Neural progenitor cell (in vitro differentiated cells): ENCODE data around the gene TLL2. TPM values are rescaled to one million over a fixed set of nuclear protein-coding genes. Genes with fewer than 3 reads are reported as not detected.

ENCODE experiments used
- DNase-seq: peaks from one replicate; pipeline ENCODE4 v3.0.0-alpha.2; 2016; ENCODE audit warnings: low spot score
- H2AFZ ChIP-seq: fragments of 200-600 bp; sonication (generic); replicated peaks from 2 replicates; pipeline ENCODE4 v1.6.1; 2016; ENCODE audit warnings: antibody characterized with exemption
- H3F3A ChIP-seq: fragments of 200-600 bp; sonication (generic); 2 replicates; pipeline ENCODE4 v1.6.1; 2016; ENCODE audit warnings: antibody characterized with exemption, low read depth
- H3K27ac ChIP-seq: fragments of 200-600 bp; sonication (generic); 2 replicates; pipeline ENCODE4 v1.5.1; 2016; ENCODE audit warnings: mild to moderate bottlenecking
- H3K27me3 ChIP-seq: fragments of 200-600 bp; sonication (generic); 2 replicates; pipeline ENCODE4 v1.6.1; 2016; ENCODE audit warnings: mild to moderate bottlenecking, moderate library complexity
- H3K36me3 ChIP-seq: fragments of 200-600 bp; sonication (generic); 2 replicates; pipeline ENCODE4 v1.5.1; 2016
- H3K4me1 ChIP-seq: fragments of 200-600 bp; sonication (generic); 2 replicates; pipeline ENCODE4 v1.6.1; 2016; ENCODE audit warnings: mixed run types
- H3K4me2 ChIP-seq: fragments of 200-600 bp; sonication (generic); 2 replicates; pipeline ENCODE4 v1.6.1; 2016
- H3K4me3 ChIP-seq: fragments of 200-600 bp; sonication (generic); 2 replicates; pipeline ENCODE4 v1.5.1; 2016
- H3K79me2 ChIP-seq: fragments of 200-600 bp; sonication (generic); 2 replicates; pipeline ENCODE4 v1.6.1; 2016; ENCODE audit warnings: low read depth
- H3K9ac ChIP-seq: fragments of 200-600 bp; sonication (generic); 2 replicates; pipeline ENCODE4 v1.6.1; 2016
- H3K9me3 ChIP-seq: fragments of 200-600 bp; sonication (generic); 2 replicates; pipeline ENCODE4 v1.5.1; 2016; ENCODE audit warnings: low read depth
- H4K20me1 ChIP-seq: fragments of 200-600 bp; sonication (generic); 2 replicates; pipeline ENCODE4 v1.6.1; 2016; ENCODE audit warnings: low read depth
- H3K27ac Mint-ChIP-seq: 3 replicates; pipeline ENCODE4 v1.8.0; 2021; ENCODE audit warnings: mixed read lengths
- H3K27me3 Mint-ChIP-seq: 2 replicates; pipeline ENCODE4 v1.8.0; 2022; ENCODE audit warnings: low read depth, mild to moderate bottlenecking, inconsistent platforms, moderate library complexity, mixed read lengths; ENCODE audit not compliant: insufficient read depth
- H3K36me3 Mint-ChIP-seq: 3 replicates; pipeline ENCODE4 v1.8.0; 2021; ENCODE audit warnings: mixed read lengths
- H3K4me1 Mint-ChIP-seq: 3 replicates; pipeline ENCODE4 v1.8.0; 2021; ENCODE audit warnings: mixed read lengths
- H3K4me3 Mint-ChIP-seq: 3 replicates; pipeline ENCODE4 v1.8.0; 2021; ENCODE audit warnings: mild to moderate bottlenecking, moderate library complexity, mixed read lengths
- H3K9me3 Mint-ChIP-seq: 3 replicates; pipeline ENCODE4 v1.8.0; 2020; ENCODE audit warnings: mixed read lengths
- EZH2 ChIP-seq: fragments of 200-600 bp; sonication (generic); IDR thresholded peaks from 2 replicates; pipeline ENCODE4 v1.6.1; 2017; ENCODE audit warnings: antibody characterized with exemption, mild to moderate bottlenecking, moderate library complexity
- EZH2phosphoT487 ChIP-seq: fragments of 200-600 bp; sonication (generic); IDR thresholded peaks from 2 replicates; pipeline ENCODE4 v1.6.1; 2017; ENCODE audit warnings: antibody characterized with exemption
- total RNA-seq: library from RNA; depleted of rRNA; stranded (reverse); fragments of >200 nt; gene quantifications from 2 replicates; pipeline ENCODE4 v1.2.3, GENCODE V29; 2015; ENCODE audit warnings: low replicate concordance
- TF ChIP-seq, protein P1 (sequence below): fragments of 200-600 bp; sonication (generic); IDR thresholded peaks from 2 replicates; pipeline ENCODE4 v1.5.1; 2017; ENCODE audit warnings: antibody characterized with exemption, mild to moderate bottlenecking

TLL2 gene
- total RNA-seq, 1 donor from 2014 or later: 0.22 TPM

DNA sequence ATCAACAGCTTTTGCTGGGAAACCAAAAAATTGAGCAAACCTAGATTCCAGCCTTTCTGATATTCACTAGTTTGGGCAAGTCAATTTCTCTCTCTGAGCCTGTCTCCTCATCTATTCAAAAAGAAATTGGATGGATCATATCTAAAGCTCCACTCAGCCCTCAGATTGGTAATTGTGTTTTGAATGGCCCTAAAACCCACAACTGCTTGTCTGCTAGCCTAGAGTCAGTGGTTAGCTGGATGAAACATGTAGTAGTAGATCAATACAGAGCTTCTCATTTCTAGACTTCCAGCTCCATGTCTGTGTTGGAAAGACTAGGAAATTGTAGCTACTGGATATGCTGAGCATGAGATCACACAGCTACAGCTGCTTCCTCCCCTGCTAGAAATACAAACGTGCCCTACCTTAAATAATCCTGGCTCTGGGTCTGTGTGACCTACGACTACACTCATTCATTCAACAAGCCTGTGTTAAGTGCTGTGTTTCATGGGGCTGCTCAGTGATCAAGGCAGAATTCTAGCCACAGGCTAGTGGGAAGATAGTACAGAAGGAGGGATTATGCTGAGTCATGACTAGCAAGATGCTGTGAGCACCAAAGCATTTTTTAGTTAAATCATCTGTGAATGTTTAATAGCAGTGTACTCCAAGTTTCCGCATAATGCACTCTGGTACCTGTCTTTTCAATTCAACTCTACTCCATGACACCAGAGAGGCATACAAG, 193.8 kb downstream of the TLL2 start:
- TF ChIP-seq EZH2phosphoT487: no peak
- TF ChIP-seq EZH2: no peak
- TF ChIP-seq, protein P1, sequence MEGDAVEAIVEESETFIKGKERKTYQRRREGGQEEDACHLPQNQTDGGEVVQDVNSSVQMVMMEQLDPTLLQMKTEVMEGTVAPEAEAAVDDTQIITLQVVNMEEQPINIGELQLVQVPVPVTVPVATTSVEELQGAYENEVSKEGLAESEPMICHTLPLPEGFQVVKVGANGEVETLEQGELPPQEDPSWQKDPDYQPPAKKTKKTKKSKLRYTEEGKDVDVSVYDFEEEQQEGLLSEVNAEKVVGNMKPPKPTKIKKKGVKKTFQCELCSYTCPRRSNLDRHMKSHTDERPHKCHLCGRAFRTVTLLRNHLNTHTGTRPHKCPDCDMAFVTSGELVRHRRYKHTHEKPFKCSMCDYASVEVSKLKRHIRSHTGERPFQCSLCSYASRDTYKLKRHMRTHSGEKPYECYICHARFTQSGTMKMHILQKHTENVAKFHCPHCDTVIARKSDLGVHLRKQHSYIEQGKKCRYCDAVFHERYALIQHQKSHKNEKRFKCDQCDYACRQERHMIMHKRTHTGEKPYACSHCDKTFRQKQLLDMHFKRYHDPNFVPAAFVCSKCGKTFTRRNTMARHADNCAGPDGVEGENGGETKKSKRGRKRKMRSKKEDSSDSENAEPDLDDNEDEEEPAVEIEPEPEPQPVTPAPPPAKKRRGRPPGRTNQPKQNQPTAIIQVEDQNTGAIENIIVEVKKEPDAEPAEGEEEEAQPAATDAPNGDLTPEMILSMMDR: no peak
- H3K27me3 ChIP-seq: no peaks in the 10 kb centered on the region
- peak overlapping the region; percentile 39 for H2AFZ ChIP-seq
- H3K9me3 ChIP-seq: no peaks in the 10 kb centered on the region
- no peak overlapping the region for H3K9ac ChIP-seq
- Mint-ChIP-seq H3K9me3 (no peaks in the 10 kb centered on the region), H3K36me3 (no peaks in the 10 kb centered on the region), H3K4me1 (peaks cover 10% of the 10 kb centered on the region), H3K4me3 (no peak overlapping the region), H3K27ac (peak overlapping the region; percentile 52), H3K27me3 (no peaks in the 10 kb centered on the region)
- no peaks in the 10 kb centered on the region for H4K20me1 ChIP-seq
- no peak overlapping the region for H3K4me3 ChIP-seq
- DNase-seq: no peak
- no peak overlapping the region for H3K4me2 ChIP-seq
- H3K4me1 ChIP-seq: no peaks in the 10 kb centered on the region
- no peaks in the 10 kb centered on the region for H3K36me3 ChIP-seq
- H3K79me2 ChIP-seq: no peaks in the 10 kb centered on the region
- no peaks in the 10 kb centered on the region for H3F3A ChIP-seq
- no peak overlapping the region for H3K27ac ChIP-seq

DNA sequence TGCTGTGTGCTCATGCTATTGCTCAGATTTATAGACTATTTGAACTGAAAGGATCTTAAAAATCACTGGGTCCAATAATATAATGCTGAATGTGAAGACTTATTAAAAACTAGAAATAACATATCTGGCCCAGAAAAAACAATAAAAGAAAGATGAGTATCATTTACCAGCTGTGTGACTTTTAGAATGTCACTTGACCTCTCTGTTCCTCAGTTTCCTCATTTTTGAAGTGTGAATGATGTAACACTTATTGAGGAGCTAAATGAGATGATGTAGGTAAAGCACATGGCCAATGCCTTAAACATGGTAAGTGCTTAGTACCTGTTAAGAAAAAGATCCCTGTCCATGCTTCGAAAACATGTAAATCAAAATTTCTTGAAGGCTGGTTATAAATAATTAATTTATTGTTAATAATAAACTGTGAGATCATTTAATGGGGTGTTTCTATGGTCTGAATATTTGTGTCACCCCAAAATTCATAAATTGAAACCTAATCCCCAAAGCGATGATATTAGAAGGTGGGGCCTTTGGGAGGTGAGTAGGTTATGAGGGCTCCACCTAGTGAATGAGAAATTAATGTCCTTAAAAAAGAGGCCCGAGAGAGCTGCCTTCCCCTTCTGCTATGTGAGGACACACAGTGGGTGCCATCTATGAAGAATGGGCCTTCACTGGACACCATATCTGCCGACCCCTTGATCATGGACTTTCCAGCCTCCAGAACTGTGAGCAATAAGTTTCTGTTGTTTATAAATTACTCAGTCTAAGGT, 196.5 kb downstream of the TLL2 start:
- H3K9me3 Mint-ChIP-seq: no peaks in the 10 kb centered on the region
- H3K27me3 ChIP-seq: no peaks in the 10 kb centered on the region

More for the DNA sequence above, 196.5 kb downstream of the TLL2 start:
- TF ChIP-seq, protein P1: no peak
- TF ChIP-seq EZH2 (no peak), EZH2phosphoT487 (no peak)
- no peaks in the 10 kb centered on the region for H3K36me3 Mint-ChIP-seq
- Histone ChIP-seq H3K4me3 (no peak overlapping the region), H3K9me3 (no peaks in the 10 kb centered on the region), H4K20me1 (no peaks in the 10 kb centered on the region), H3K36me3 (no peaks in the 10 kb centered on the region), H3K4me1 (no peaks in the 10 kb centered on the region), H3K4me2 (no peak overlapping the region), H3K27ac (no peak overlapping the region), H3K9ac (no peak overlapping the region), H3F3A (no peaks in the 10 kb centered on the region), H3K79me2 (no peaks in the 10 kb centered on the region), H2AFZ (no peak overlapping the region)
- peaks cover 4% of the 10 kb centered on the region for H3K4me1 Mint-ChIP-seq
- no peak overlapping the region for H3K27ac Mint-ChIP-seq
- no peak overlapping the region for H3K4me3 Mint-ChIP-seq
- no peak for DNase-seq
- H3K27me3 Mint-ChIP-seq: no peaks in the 10 kb centered on the region

Other genes starting within 250 kb of the TLL2 start
- not detected in 2 replicates for gene BLNK, start 242.4 kb downstream of the TLL2 start, total RNA-seq
- gene DNTT, start 209.5 kb downstream of the TLL2 start, total RNA-seq: not detected in 2 replicates
- gene OPALIN, start 154.9 kb downstream of the TLL2 start, total RNA-seq: not detected in 2 replicates
- 73.1 and 122 TPM in 2 replicates for gene TM9SF3, start 73.1 kb upstream of the TLL2 start, total RNA-seq
- 1.7 and 3.8 TPM in 2 replicates for gene PIK3AP1, start 206.6 kb upstream of the TLL2 start, total RNA-seq